ENCODE results near the gene SIX3. TPM values are rescaled to one million over a fixed set of nuclear protein-coding genes. Genes with fewer than 3 reads are reported as not detected.

The SIX3 gene
- total RNA-seq, 2 experiments from 2014 or later, result not detected

GRCh38 chr2:44930274-44931197, 11.0 kb upstream of the SIX3 start:
- Mint-ChIP-seq H3K9me3 (no peaks in the 10 kb centered on the region), H3K27me3 (peaks cover 79% of the 10 kb centered on the region), H3K36me3 (ENCODE audit: low read depth) (no peaks in the 10 kb centered on the region), H3K4me3 (peak overlapping the region; percentile 21), H3K27ac (no peak overlapping the region), H3K4me1 (ENCODE audit: low read depth) (peaks cover 19% of the 10 kb centered on the region)
- ATAC-seq (no peak), DNase-seq (no peak)
- POLR2A ChIA-PET, result interaction anchor here (0.6 kb wide), 1 partner anchor 330 kb away, joined by 3 read pairs; no protein-coding TSS in a partner anchor
- CTCF ChIA-PET, result interaction anchor here (0.7 to 2.6 kb wide), 3 partner anchors 25 to 563 kb away, joined by 3 to 6 read pairs (median 3); no protein-coding TSS in a partner anchor
- intact Hi-C loops (cut with micrococcal nuclease), result loop anchor here (5.0 kb wide), 2 partner anchors 72 to 128 kb away; no protein-coding TSS in a partner anchor
- no peak for TF ChIP-seq CTCF (IDR thresholded peaks at IDR 0.05)

GRCh38 chr2:44931198-44931780, 10.2 kb upstream of the SIX3 start:
- ChIA-PET POLR2A (interaction anchor here (0.6 kb wide), 1 partner anchor 258 kb away, joined by 3 read pairs; no protein-coding TSS in a partner anchor), CTCF (interaction anchor here (1.1 to 2.6 kb wide), 2 partner anchors 452 to 563 kb away, joined by 3 to 6 read pairs; no protein-coding TSS in a partner anchor)
- no peaks in the 10 kb centered on the region for H3K9me3 Mint-ChIP-seq
- intact Hi-C loops (cut with micrococcal nuclease), result loop anchor here (5.0 kb wide), 2 partner anchors 71 to 129 kb away; no protein-coding TSS in a partner anchor
- no peak for DNase-seq
- no peak overlapping the region for H3K4me3 Mint-ChIP-seq
- no peak overlapping the region for H3K27ac Mint-ChIP-seq
- no peaks in the 10 kb centered on the region for H3K36me3 Mint-ChIP-seq (ENCODE audit: low read depth)
- H3K4me1 Mint-ChIP-seq (ENCODE audit: low read depth), result peaks cover 22% of the 10 kb centered on the region
- TF ChIP-seq CTCF (IDR thresholded peaks at IDR 0.05), result no peak
- H3K27me3 Mint-ChIP-seq, result peaks cover 77% of the 10 kb centered on the region
- ATAC-seq, result no peak

- no peak overlapping the region for H3K27ac Mint-ChIP-seq
- no peaks in the 10 kb centered on the region for H3K9me3 Mint-ChIP-seq
- no peaks in the 10 kb centered on the region for H3K36me3 Mint-ChIP-seq (ENCODE audit: low read depth)
- peaks cover 80% of the 10 kb centered on the region for H3K27me3 Mint-ChIP-seq
- peaks cover 25% of the 10 kb centered on the region for H3K4me1 Mint-ChIP-seq (ENCODE audit: low read depth)
- POLR2A ChIA-PET, result no interaction called here
- intact Hi-C loops (cut with micrococcal nuclease), result loop anchor here (5.0 kb wide), 2 partner anchors 70 to 130 kb away; no protein-coding TSS in a partner anchor
- CTCF ChIA-PET, result interaction anchor here (1.1 to 2.6 kb wide), 2 partner anchors 452 to 562 kb away, joined by 3 to 6 read pairs; no protein-coding TSS in a partner anchor
- ATAC-seq (no peak), DNase-seq (no peak)
- no peak overlapping the region for H3K4me3 Mint-ChIP-seq
- no peak for TF ChIP-seq CTCF (IDR thresholded peaks at IDR 0.05)
Measured at GRCh38 chr2:44932079-44932478, 9.4 kb upstream of the SIX3 start.

GRCh38 chr2:44932564-44933392, 8.7 kb upstream of the SIX3 start:
- ChIA-PET CTCF (interaction anchor here (1.0 to 2.6 kb wide), 2 partner anchors 23 to 453 kb away, joined by 3 to 6 read pairs; no protein-coding TSS in a partner anchor), POLR2A (no interaction called here)
- no peak for TF ChIP-seq CTCF (IDR thresholded peaks at IDR 0.05)
- intact Hi-C loops (cut with micrococcal nuclease), result loop anchor here (5.0 kb wide), 2 partner anchors 70 to 130 kb away; no protein-coding TSS in a partner anchor
- H3K9me3 Mint-ChIP-seq, result no peaks in the 10 kb centered on the region
- DNase-seq (no peak), ATAC-seq (no peak)
- no peaks in the 10 kb centered on the region for H3K36me3 Mint-ChIP-seq (ENCODE audit: low read depth)
- H3K4me3 Mint-ChIP-seq, result peak overlapping the region; percentile 7
- H3K27me3 Mint-ChIP-seq, result peaks cover 79% of the 10 kb centered on the region
- H3K4me1 Mint-ChIP-seq (ENCODE audit: low read depth), result peaks cover 28% of the 10 kb centered on the region
- no peak overlapping the region for H3K27ac Mint-ChIP-seq
